SK-N-DZ (cell line): Measurements from ENCODE around the gene RTN4RL2.

Experiments
- DNase-seq: peaks from one replicate; pipeline ENCODE4 v3.0.0-alpha.2; 2015; ENCODE audit warnings: low spot score

RTN4RL2 gene

GRCh38 chr11:57499413-57499982, 39.2 kb downstream of the RTN4RL2 start:
- peak; percentile 92 for DNase-seq

- no peak for DNase-seq
Observed at GRCh38 chr11:57499983-57500461, 39.7 kb downstream of the RTN4RL2 start.

- DNase-seq = no peak
Observed at GRCh38 chr11:57500515-57500914, 40.2 kb downstream of the RTN4RL2 start.

GRCh38 chr11:57500926-57501325, 40.6 kb downstream of the RTN4RL2 start:
- DNase-seq = no peak

GRCh38 chr11:57501953-57502352, 41.6 kb downstream of the RTN4RL2 start:
- DNase-seq = no peak

- no peak for DNase-seq
Observed at GRCh38 chr11:57502376-57502775, 42.0 kb downstream of the RTN4RL2 start.

GRCh38 chr11:57502870-57503269, 42.5 kb downstream of the RTN4RL2 start:
- no peak for DNase-seq

GRCh38 chr11:57504511-57504910, 44.2 kb downstream of the RTN4RL2 start:
- no peak for DNase-seq

- no peak for DNase-seq
Observed at GRCh38 chr11:57506522-57506921, 46.2 kb downstream of the RTN4RL2 start.

- DNase-seq = no peak
Observed at GRCh38 chr11:57508341-57509170, 48.2 kb downstream of the RTN4RL2 start.

GRCh38 chr11:57511741-57512430, 51.6 kb downstream of the RTN4RL2 start:
- DNase-seq = no peak

- DNase-seq = no peak
Observed at GRCh38 chr11:57512646-57513451, 52.5 kb downstream of the RTN4RL2 start.

GRCh38 chr11:57513452-57513795, 53.1 kb downstream of the RTN4RL2 start:
- no peak for DNase-seq

GRCh38 chr11:57513911-57514537, 53.7 kb downstream of the RTN4RL2 start:
- DNase-seq = no peak

GRCh38 chr11:57514538-57515331, 54.4 kb downstream of the RTN4RL2 start:
- DNase-seq = peak; percentile 58

- peak; percentile 47 for DNase-seq
Observed at GRCh38 chr11:57515332-57516060, 55.2 kb downstream of the RTN4RL2 start, which contains the start of gene SLC43A1. Gene SLC43A1, minus strand, starts transcription at chr11:57515702. Its CDS starts 1,591 bp downstream, at chr11:57514111.

- no peak for DNase-seq
Observed at GRCh38 chr11:57516061-57516443, 55.7 kb downstream of the RTN4RL2 start.

GRCh38 chr11:57521116-57521515, 60.8 kb downstream of the RTN4RL2 start:
- DNase-seq = no peak

GRCh38 chr11:57523419-57523818, 63.1 kb downstream of the RTN4RL2 start:
- DNase-seq = no peak
